HL-60 (cell line): ENCODE measurements around the gene MAP4K2.

Experiments
- DNase-seq, 2 experiments: peaks; one replicate each; pipeline ENCODE4 v3.0.0-alpha.2; 2010 to 2020; ENCODE audit warnings: low read depth in 1 of 2, low spot score in 1 of 2
- H3K27ac ChIP-seq: fragments of 250-450 bp; sonication (Bioruptor Pico); replicated peaks from 2 replicates; pipeline ENCODE4 v1.5.1; 2020; ENCODE audit warnings: mild to moderate bottlenecking, moderate library complexity
- H3K27me3 ChIP-seq: fragments of 250-450 bp; sonication (Bioruptor Pico); 2 replicates; pipeline ENCODE4 v1.5.1; 2021; ENCODE audit warnings: mild to moderate bottlenecking, moderate library complexity; ENCODE audit not compliant: insufficient read depth, poor library complexity, severe bottlenecking
- H3K4me3 ChIP-seq: replicated peaks from 2 replicates; pipeline ENCODE4 v1.5.1; 2011; ENCODE audit warnings: mild to moderate bottlenecking, control low read depth, low read length; ENCODE audit not compliant: insufficient read depth
- GABPA ChIP-seq: IDR thresholded peaks from 2 replicates; pipeline ENCODE4 v1.6.1; 2012; ENCODE audit warnings: low read depth
- POLR2AphosphoS5 ChIP-seq: IDR thresholded peaks from 2 replicates; pipeline ENCODE4 v1.6.1; 2012; ENCODE audit warnings: low read depth
- SPI1 ChIP-seq: IDR thresholded peaks from 2 replicates; pipeline ENCODE4 v1.6.1; 2012; ENCODE audit warnings: low read depth, mild to moderate bottlenecking, borderline replicate concordance
- TF ChIP-seq, protein P1 (sequence below): IDR thresholded peaks from one replicate; pipeline ENCODE4 v1.5.1; 2011; ENCODE audit warnings: low read length, control low read depth, inconsistent platforms; ENCODE audit not compliant: insufficient read depth
- TF ChIP-seq, protein P2 (sequence below): IDR thresholded peaks from 2 replicates; pipeline ENCODE4 v1.6.1; 2012; ENCODE audit warnings: low read depth; ENCODE audit not compliant: insufficient replicate concordance

MAP4K2 gene

DNA sequence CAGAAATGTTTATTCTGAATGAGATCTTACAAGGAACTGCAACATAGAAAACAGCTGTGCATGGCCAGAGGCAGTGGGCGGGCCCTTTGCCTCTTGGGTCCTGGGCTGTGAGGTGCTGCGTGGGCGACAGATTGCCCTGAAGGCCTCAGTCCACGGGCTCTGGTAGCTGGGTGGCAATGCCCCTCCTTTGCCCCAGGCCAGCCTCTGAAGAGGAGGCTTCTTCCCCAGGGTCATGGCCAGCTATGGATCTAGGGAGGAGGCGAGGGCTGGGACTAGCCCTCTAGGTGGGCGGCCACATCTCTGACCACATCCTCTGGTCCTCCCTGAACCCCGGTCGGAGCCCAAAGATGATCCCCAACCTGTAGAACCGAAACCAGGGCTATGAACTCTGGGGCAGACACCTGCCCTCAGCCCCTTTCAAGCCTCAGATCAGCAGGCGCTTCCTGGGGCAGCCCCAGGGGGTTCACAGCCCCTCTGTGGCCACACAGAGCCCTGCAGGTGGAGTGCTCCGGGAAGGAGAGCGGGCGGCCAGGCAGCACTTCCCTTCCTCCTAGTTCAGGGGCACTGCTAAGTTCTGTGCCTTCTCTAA is 48.1 kb upstream of the MAP4K2 start:
- H3K27me3 ChIP-seq, result no peaks in the 10 kb centered on the region
- TF ChIP-seq, protein P1, sequence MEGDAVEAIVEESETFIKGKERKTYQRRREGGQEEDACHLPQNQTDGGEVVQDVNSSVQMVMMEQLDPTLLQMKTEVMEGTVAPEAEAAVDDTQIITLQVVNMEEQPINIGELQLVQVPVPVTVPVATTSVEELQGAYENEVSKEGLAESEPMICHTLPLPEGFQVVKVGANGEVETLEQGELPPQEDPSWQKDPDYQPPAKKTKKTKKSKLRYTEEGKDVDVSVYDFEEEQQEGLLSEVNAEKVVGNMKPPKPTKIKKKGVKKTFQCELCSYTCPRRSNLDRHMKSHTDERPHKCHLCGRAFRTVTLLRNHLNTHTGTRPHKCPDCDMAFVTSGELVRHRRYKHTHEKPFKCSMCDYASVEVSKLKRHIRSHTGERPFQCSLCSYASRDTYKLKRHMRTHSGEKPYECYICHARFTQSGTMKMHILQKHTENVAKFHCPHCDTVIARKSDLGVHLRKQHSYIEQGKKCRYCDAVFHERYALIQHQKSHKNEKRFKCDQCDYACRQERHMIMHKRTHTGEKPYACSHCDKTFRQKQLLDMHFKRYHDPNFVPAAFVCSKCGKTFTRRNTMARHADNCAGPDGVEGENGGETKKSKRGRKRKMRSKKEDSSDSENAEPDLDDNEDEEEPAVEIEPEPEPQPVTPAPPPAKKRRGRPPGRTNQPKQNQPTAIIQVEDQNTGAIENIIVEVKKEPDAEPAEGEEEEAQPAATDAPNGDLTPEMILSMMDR, result no peak
- TF ChIP-seq SPI1, result no peak
- DNase-seq, result no peak
- H3K4me3 ChIP-seq, result no peak overlapping the region
- no peak overlapping the region; the same call in 1 of the 2 replicates for H3K27ac ChIP-seq

DNA sequence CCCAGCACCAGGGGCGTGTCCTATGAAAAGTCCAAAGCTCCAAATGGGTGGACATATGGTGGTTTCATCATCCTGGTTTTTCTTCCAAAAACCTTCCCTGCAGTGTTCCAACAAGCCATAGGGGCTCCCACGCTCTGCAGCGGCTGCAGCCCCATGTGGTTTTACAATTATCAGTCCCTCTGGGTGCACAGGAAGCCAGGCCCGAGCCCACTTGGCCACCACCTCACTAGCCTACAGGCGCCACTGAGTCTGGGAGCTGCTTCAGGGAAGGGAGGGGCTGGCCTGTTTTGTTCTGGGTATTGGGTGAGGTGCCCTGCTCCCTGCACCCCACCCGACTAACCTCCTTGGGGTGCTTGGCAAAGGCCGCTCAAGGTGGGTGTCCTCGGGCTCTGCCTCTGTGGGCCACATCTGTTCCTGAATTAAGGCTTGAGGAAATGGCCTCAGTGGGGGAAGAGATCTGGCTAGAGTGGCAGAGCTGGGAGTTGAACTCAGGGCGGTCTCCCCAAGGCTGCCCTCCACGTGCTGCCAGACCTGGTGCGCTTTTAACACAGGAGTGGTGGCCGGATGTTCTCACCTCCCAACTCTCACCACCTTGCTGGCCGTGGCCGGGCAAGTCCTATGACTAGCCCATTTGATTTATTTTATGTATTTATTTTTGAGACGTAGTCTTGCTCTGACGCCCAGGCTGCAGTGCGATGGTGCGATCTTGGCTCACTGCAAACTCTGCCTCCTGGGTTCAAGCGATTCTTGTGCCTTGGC is 46.8 kb upstream of the MAP4K2 start:
- H3K4me3 ChIP-seq, result no peak overlapping the region
- TF ChIP-seq, protein P1, result no peak
- TF ChIP-seq POLR2AphosphoS5, result no peak
- TF ChIP-seq SPI1, result no peak
- TF ChIP-seq, protein P2, sequence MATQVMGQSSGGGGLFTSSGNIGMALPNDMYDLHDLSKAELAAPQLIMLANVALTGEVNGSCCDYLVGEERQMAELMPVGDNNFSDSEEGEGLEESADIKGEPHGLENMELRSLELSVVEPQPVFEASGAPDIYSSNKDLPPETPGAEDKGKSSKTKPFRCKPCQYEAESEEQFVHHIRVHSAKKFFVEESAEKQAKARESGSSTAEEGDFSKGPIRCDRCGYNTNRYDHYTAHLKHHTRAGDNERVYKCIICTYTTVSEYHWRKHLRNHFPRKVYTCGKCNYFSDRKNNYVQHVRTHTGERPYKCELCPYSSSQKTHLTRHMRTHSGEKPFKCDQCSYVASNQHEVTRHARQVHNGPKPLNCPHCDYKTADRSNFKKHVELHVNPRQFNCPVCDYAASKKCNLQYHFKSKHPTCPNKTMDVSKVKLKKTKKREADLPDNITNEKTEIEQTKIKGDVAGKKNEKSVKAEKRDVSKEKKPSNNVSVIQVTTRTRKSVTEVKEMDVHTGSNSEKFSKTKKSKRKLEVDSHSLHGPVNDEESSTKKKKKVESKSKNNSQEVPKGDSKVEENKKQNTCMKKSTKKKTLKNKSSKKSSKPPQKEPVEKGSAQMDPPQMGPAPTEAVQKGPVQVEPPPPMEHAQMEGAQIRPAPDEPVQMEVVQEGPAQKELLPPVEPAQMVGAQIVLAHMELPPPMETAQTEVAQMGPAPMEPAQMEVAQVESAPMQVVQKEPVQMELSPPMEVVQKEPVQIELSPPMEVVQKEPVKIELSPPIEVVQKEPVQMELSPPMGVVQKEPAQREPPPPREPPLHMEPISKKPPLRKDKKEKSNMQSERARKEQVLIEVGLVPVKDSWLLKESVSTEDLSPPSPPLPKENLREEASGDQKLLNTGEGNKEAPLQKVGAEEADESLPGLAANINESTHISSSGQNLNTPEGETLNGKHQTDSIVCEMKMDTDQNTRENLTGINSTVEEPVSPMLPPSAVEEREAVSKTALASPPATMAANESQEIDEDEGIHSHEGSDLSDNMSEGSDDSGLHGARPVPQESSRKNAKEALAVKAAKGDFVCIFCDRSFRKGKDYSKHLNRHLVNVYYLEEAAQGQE, result no peak
- no peak for TF ChIP-seq GABPA
- H3K27ac ChIP-seq, result no peak overlapping the region
- DNase-seq, result no peak
- H3K27me3 ChIP-seq, result no peaks in the 10 kb centered on the region

DNA sequence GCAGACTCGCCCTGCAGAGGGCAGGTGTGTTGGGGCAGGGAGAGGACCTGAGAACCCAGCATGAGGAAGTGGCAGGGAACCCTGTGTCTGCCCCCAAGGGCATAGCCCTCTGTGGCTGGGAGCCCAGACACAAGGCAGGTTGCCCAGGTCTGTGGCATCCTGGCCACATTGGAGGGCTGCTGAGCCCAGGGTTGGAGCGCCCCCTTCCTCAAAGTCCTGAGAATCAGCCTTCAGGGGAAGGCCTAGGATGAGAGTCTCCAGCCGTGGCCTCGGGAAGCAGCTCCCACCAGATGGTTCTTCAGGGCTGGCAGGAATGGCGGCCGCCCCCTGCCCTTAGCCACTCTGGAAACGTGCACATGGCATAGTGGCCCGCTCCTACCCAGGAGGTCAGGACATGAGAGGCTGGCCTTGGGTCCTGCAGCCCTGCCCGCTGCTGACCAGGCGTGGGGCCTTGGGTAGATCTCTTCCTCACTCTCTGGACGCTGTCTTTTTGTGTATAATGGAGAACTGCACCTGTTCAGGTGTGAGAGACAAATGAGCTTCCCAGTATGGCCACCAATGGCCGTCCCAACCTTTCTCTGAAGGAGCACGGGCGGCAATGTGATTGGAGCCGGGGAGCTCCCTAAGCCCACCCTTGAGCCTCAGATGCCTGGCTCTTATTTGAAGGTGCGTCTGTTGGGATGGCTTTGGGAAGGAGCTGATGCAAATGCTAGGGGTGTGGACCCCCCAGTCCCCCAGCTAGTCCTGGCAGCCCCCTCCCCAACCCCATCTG is 46.0 kb upstream of the MAP4K2 start:
- Histone ChIP-seq H3K4me3 (no peak overlapping the region), H3K27ac (peak overlapping the region; percentile 0), H3K27me3 (no peaks in the 10 kb centered on the region)
- TF ChIP-seq, protein P2, result no peak
- TF ChIP-seq, protein P1, result no peak
- TF ChIP-seq POLR2AphosphoS5 (no peak), SPI1 (peak; percentile 79; the same call in 1 of the 2 replicates), GABPA (no peak)
- peak; percentile 65 to 77 for DNase-seq
